ENCODE data around the gene UVRAG. TPM values are rescaled to one million over a fixed set of nuclear protein-coding genes. Genes with fewer than 3 reads are reported as not detected.

Gene UVRAG
- total and polyA plus RNA-seq, 2 experiments from 2014 or later, result 21.6 to 34.0 TPM

DNA sequence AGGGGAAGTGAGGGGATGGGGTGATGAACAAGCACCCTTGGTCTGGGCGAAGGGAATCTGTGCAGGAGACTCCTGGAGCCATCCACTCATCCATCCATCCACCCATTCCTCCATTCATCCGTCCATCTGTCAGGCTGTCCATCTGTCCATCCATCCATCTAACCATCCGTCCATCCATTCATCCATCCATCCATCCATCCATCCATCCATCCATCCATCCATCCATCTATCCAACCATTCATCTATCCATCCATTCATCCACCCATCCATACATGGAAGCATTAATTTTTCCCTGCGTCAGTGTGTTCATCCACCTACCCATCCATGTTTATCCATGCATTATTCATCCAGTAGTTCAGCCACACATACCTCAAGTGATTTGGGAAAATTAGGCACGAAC is 359.3 kb downstream of the UVRAG start:
- Histone ChIP-seq H3K27ac (no peak overlapping the region), H3K4me1 (ENCODE audit: low read depth) (peaks cover 3% of the 10 kb centered on the region), H3K4me3 (no peak overlapping the region), H3K9me3 (ENCODE audit: low read depth) (no peaks in the 10 kb centered on the region), H3K27me3 (no peaks in the 10 kb centered on the region), H3K36me3 (no peaks in the 10 kb centered on the region)
- DNase-seq (ENCODE audit: low read depth in 1 of 2, low spot score in 1 of 2), result no peak
- TF ChIP-seq, protein P1, sequence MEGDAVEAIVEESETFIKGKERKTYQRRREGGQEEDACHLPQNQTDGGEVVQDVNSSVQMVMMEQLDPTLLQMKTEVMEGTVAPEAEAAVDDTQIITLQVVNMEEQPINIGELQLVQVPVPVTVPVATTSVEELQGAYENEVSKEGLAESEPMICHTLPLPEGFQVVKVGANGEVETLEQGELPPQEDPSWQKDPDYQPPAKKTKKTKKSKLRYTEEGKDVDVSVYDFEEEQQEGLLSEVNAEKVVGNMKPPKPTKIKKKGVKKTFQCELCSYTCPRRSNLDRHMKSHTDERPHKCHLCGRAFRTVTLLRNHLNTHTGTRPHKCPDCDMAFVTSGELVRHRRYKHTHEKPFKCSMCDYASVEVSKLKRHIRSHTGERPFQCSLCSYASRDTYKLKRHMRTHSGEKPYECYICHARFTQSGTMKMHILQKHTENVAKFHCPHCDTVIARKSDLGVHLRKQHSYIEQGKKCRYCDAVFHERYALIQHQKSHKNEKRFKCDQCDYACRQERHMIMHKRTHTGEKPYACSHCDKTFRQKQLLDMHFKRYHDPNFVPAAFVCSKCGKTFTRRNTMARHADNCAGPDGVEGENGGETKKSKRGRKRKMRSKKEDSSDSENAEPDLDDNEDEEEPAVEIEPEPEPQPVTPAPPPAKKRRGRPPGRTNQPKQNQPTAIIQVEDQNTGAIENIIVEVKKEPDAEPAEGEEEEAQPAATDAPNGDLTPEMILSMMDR (IDR thresholded peaks at IDR 0.05; ENCODE audit: low read depth, low read length), result no peak

DNA sequence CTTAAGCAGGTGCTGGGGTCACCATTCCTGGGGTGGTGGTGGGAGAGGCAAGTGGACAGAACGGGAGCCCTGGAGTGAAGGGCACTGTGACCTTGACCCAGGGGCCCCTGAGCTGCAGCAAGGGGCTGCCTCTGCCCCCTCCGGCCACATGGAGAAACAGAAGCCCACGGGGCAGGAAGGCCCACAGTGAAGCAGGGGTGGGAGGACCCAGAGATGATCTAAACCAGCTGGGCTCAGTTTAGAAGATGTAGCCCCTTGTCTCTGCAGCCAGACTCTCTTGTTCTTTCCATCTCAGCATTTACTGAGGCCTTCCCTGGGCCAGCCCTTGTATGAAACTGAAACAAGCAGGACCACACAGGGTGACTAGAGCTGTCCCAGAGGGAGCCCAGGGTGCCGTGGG is 360.8 kb downstream of the UVRAG start:
- no peak overlapping the region for H3K27ac ChIP-seq
- H3K9me3 ChIP-seq (ENCODE audit: low read depth), result no peaks in the 10 kb centered on the region
- peaks cover 3% of the 10 kb centered on the region for H3K4me1 ChIP-seq (ENCODE audit: low read depth)
- DNase-seq (ENCODE audit: low read depth in 1 of 2, low spot score in 1 of 2), result no peak
- H3K36me3 ChIP-seq, result no peaks in the 10 kb centered on the region
- TF ChIP-seq, protein P1 (IDR thresholded peaks at IDR 0.05; ENCODE audit: low read depth, low read length), result no peak
- no peak overlapping the region for H3K4me3 ChIP-seq
- no peaks in the 10 kb centered on the region for H3K27me3 ChIP-seq

DNA sequence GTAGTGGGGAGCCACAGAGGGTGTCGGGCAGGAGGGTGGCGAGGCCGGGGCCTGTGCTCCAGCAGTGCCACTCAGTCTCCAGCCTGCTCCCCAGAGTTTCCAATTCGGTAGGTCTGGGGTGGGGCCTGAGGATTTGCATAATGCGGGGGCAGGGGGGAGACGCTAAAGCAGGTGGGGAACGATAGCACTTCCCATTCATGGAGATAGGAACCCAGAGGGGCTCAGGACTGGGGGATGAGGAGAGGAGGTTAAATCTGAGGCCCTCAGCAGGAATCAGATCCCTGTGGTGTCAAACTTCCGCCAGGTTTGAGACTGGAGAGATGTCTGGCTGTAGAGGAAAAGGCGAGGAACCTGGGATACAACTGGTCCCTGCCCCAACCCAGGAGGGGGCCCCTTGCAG is 361.5 kb downstream of the UVRAG start:
- H3K36me3 ChIP-seq, result no peaks in the 10 kb centered on the region
- H3K27me3 ChIP-seq, result no peaks in the 10 kb centered on the region
- H3K4me1 ChIP-seq (ENCODE audit: low read depth), result peaks cover 3% of the 10 kb centered on the region
- TF ChIP-seq, protein P1 (IDR thresholded peaks at IDR 0.05; ENCODE audit: low read depth, low read length), result no peak
- H3K9me3 ChIP-seq (ENCODE audit: low read depth), result no peaks in the 10 kb centered on the region
- H3K27ac ChIP-seq, result no peak overlapping the region
- no peak overlapping the region for H3K4me3 ChIP-seq
- DNase-seq (ENCODE audit: low read depth in 1 of 2, low spot score in 1 of 2), result no peak

GRCh38 chr11:76177250-76177686 is 362.3 kb downstream of the UVRAG start:
- H3K9me3 ChIP-seq (ENCODE audit: low read depth), result no peaks in the 10 kb centered on the region
- H3K4me1 ChIP-seq (ENCODE audit: low read depth), result peaks cover 3% of the 10 kb centered on the region
- H3K4me3 ChIP-seq, result no peak overlapping the region
- no peaks in the 10 kb centered on the region for H3K27me3 ChIP-seq
- TF ChIP-seq, protein P1 (IDR thresholded peaks at IDR 0.05; ENCODE audit: low read depth, low read length), result no peak
- H3K36me3 ChIP-seq, result no peaks in the 10 kb centered on the region
- DNase-seq (ENCODE audit: low read depth in 1 of 2, low spot score in 1 of 2), result no peak
- no peak overlapping the region for H3K27ac ChIP-seq

GRCh38 chr11:76179147-76179546 is 364.1 kb downstream of the UVRAG start:
- Histone ChIP-seq H3K9me3 (ENCODE audit: low read depth) (no peaks in the 10 kb centered on the region), H3K36me3 (no peaks in the 10 kb centered on the region)

More at GRCh38 chr11:76179147-76179546, 364.1 kb downstream of the UVRAG start:
- H3K27ac ChIP-seq, result no peak overlapping the region
- TF ChIP-seq, protein P1 (IDR thresholded peaks at IDR 0.05; ENCODE audit: low read depth, low read length), result no peak
- H3K4me3 ChIP-seq, result no peak overlapping the region
- H3K4me1 ChIP-seq (ENCODE audit: low read depth), result peaks cover 11% of the 10 kb centered on the region
- DNase-seq (ENCODE audit: low read depth in 1 of 2, low spot score in 1 of 2), result no peak
- H3K27me3 ChIP-seq, result no peaks in the 10 kb centered on the region

Data from cardiac muscle cell (in vitro differentiated cells and primary cell).